Trophoblast cell (in vitro differentiated cells and primary cell): ENCODE results near the gene RHAG.
A peak's percentile ranks its signal among the peaks of the same experiment; 100 is the strongest.

Experiments used
- DNase-seq, 2 donors: peaks; one replicate each; pipeline ENCODE4 v3.0.0-alpha.2; 2016
- H2AFZ ChIP-seq: 2 replicates; pipeline ENCODE4 v1.6.1; 2013; ENCODE audit warnings: low read length, moderate library complexity, mild to moderate bottlenecking; ENCODE audit not compliant: insufficient read depth, poor library complexity
- H2AK5ac ChIP-seq: 2 replicates; pipeline ENCODE4 v1.6.1; 2013; ENCODE audit warnings: mild to moderate bottlenecking, low read length
- H2BK120ac ChIP-seq: 2 replicates; pipeline ENCODE4 v1.6.1; 2013; ENCODE audit warnings: low read length, mild to moderate bottlenecking, moderate library complexity; ENCODE audit not compliant: insufficient read depth, poor library complexity
- H2BK12ac ChIP-seq: 2 replicates; pipeline ENCODE4 v1.6.1; 2013; ENCODE audit warnings: mild to moderate bottlenecking, low read length, moderate library complexity
- H2BK5ac ChIP-seq: 2 replicates; pipeline ENCODE4 v1.6.1; 2013; ENCODE audit warnings: low read length, low read depth, moderate library complexity, mild to moderate bottlenecking; ENCODE audit not compliant: poor library complexity
- H3K14ac ChIP-seq: 2 replicates; pipeline ENCODE4 v1.6.1; 2013; ENCODE audit warnings: mild to moderate bottlenecking, low read length
- H3K18ac ChIP-seq: 2 replicates; pipeline ENCODE4 v1.6.1; 2013; ENCODE audit warnings: mild to moderate bottlenecking, low read length
- H3K23ac ChIP-seq: 2 replicates; pipeline ENCODE4 v1.6.1; 2013; ENCODE audit warnings: low read length
- H3K27ac ChIP-seq: 2 replicates; pipeline ENCODE4 v1.5.1; 2013; ENCODE audit warnings: low read depth, mild to moderate bottlenecking, inconsistent platforms, low read length, moderate library complexity
- H3K27me3 ChIP-seq: 2 replicates; pipeline ENCODE4 v1.6.1; 2013; ENCODE audit warnings: inconsistent platforms, mild to moderate bottlenecking, low read length, moderate library complexity; ENCODE audit not compliant: insufficient read depth
- H3K36me3 ChIP-seq, 2 experiments: 1 replicate in 1 of 2; 2 replicates in 1 of 2; pipeline ENCODE4 v1.6.1; 2013; ENCODE audit warnings: low read length in 2 of 2, mild to moderate bottlenecking in 2 of 2, moderate library complexity in 1 of 2; ENCODE audit not compliant: insufficient read depth in 2 of 2, control insufficient read depth in 1 of 2
- H3K4ac ChIP-seq: 2 replicates; pipeline ENCODE4 v1.6.1; 2013; ENCODE audit warnings: low read depth, mild to moderate bottlenecking, low read length, moderate library complexity
- H3K4me1 ChIP-seq, 2 experiments: 1 replicate in 1 of 2; 2 replicates in 1 of 2; pipeline ENCODE4 v1.6.1; 2013; ENCODE audit warnings: low read length in 2 of 2, mild to moderate bottlenecking in 2 of 2, moderate library complexity in 1 of 2; ENCODE audit not compliant: insufficient read depth in 2 of 2, control insufficient read depth in 1 of 2
- H3K4me2 ChIP-seq: 2 replicates; pipeline ENCODE4 v1.6.1; 2013; ENCODE audit warnings: inconsistent platforms, mild to moderate bottlenecking, low read length, moderate library complexity
- H3K4me3 ChIP-seq: 2 replicates; pipeline ENCODE4 v1.5.1; 2013; ENCODE audit warnings: mild to moderate bottlenecking, low read depth, low read length, inconsistent platforms
- H3K79me1 ChIP-seq: one replicate; pipeline ENCODE4 v1.6.1; 2013; ENCODE audit warnings: low read length
- H3K79me2 ChIP-seq: 2 replicates; pipeline ENCODE4 v1.6.1; 2013; ENCODE audit warnings: low read length, mild to moderate bottlenecking; ENCODE audit not compliant: control insufficient read depth, insufficient read depth, poor library complexity
- H3K9ac ChIP-seq: 2 replicates; pipeline ENCODE4 v1.6.1; 2013; ENCODE audit warnings: mild to moderate bottlenecking, low read length
- H3K9me3 ChIP-seq: 2 replicates; pipeline ENCODE4 v1.6.1; 2013; ENCODE audit warnings: low read depth, mild to moderate bottlenecking, control low read depth, inconsistent platforms, low read length; ENCODE audit not compliant: insufficient read depth
- H4K12ac ChIP-seq: 2 replicates; pipeline ENCODE4 v1.6.1; 2013; ENCODE audit warnings: low read depth, mild to moderate bottlenecking, low read length, moderate library complexity
- H4K8ac ChIP-seq: 2 replicates; pipeline ENCODE4 v1.6.1; 2013; ENCODE audit warnings: low read depth, mild to moderate bottlenecking, low read length, moderate library complexity
- H4K91ac ChIP-seq: one replicate; pipeline ENCODE4 v1.6.1; 2013; ENCODE audit warnings: low read depth, mild to moderate bottlenecking, low read length, moderate library complexity
- WGBS: extraction: QIAGEN DNeasy Blood & Tissue Kit; methylation state at CpG from one replicate; pipeline ENCODE4 v1.1.7; 2013; ENCODE audit warnings: missing lambda C conversion rate; ENCODE audit not compliant: insufficient read length, insufficient coverage; ENCODE audit errors: extremely low coverage; 5-methylcytosine and 5-hydroxymethylcytosine counted together

RHAG gene

GRCh38 chr6:49558238-49558637, 78.4 kb downstream of the RHAG start:
- DNase-seq: no peak
- Histone ChIP-seq H3K9ac (no peak overlapping the region), H2BK120ac (no peak overlapping the region), H3K4me3 (no peak overlapping the region), H3K4me1 (no peaks in the 10 kb centered on the region), H4K8ac (no peak overlapping the region), H2AFZ (no peak overlapping the region), H3K9me3 (no peaks in the 10 kb centered on the region), H2AK5ac (no peak overlapping the region), H3K18ac (no peak overlapping the region), H3K4ac (no peak overlapping the region), H2BK12ac (no peak overlapping the region), H3K27ac (no peak overlapping the region), H3K4me2 (no peak overlapping the region), H3K79me2 (no peaks in the 10 kb centered on the region), H3K36me3 (no peaks in the 10 kb centered on the region), H4K91ac (no peak overlapping the region), H3K23ac (no peak overlapping the region), H2BK5ac (no peak overlapping the region), H3K79me1 (no peaks in the 10 kb centered on the region), H3K14ac (no peak overlapping the region), H3K27me3 (no peaks in the 10 kb centered on the region), H4K12ac (no peak overlapping the region)

GRCh38 chr6:49557177-49557576, 79.5 kb downstream of the RHAG start:
- WGBS: no CpG with 5 or more reads among the region's 3 CpGs
- H3K9ac ChIP-seq: no peak overlapping the region
- H4K91ac ChIP-seq: no peak overlapping the region
- H2BK5ac ChIP-seq: no peak overlapping the region
- H4K8ac ChIP-seq: no peak overlapping the region
- DNase-seq: no peak
- no peaks in the 10 kb centered on the region for H3K79me1 ChIP-seq
- H3K23ac ChIP-seq: no peak overlapping the region
- H3K9me3 ChIP-seq: no peaks in the 10 kb centered on the region
- H3K27me3 ChIP-seq: no peaks in the 10 kb centered on the region
- no peaks in the 10 kb centered on the region for H3K79me2 ChIP-seq
- no peak overlapping the region for H4K12ac ChIP-seq
- no peaks in the 10 kb centered on the region for H3K36me3 ChIP-seq
- no peak overlapping the region for H2AK5ac ChIP-seq
- no peak overlapping the region for H3K4me3 ChIP-seq
- H2AFZ ChIP-seq: no peak overlapping the region
- no peak overlapping the region for H3K18ac ChIP-seq
- no peak overlapping the region for H3K27ac ChIP-seq
- H3K14ac ChIP-seq: no peak overlapping the region
- no peak overlapping the region for H3K4ac ChIP-seq
- no peak overlapping the region for H2BK12ac ChIP-seq
- H3K4me2 ChIP-seq: no peak overlapping the region
- no peaks in the 10 kb centered on the region for H3K4me1 ChIP-seq
- H2BK120ac ChIP-seq: no peak overlapping the region

- no peak overlapping the region for H2AK5ac ChIP-seq
- no peak overlapping the region for H4K8ac ChIP-seq
Observed at GRCh38 chr6:49556429-49556837, 80.2 kb downstream of the RHAG start.

GRCh38 chr6:49555951-49556350, 80.7 kb downstream of the RHAG start:
- Histone ChIP-seq H2BK5ac (no peak overlapping the region), H3K27ac (no peak overlapping the region), H3K18ac (no peak overlapping the region), H3K4me3 (no peak overlapping the region), H2AFZ (no peak overlapping the region), H3K4me2 (no peak overlapping the region), H4K12ac (no peak overlapping the region), H4K91ac (no peak overlapping the region), H4K8ac (no peak overlapping the region), H3K23ac (no peak overlapping the region), H3K27me3 (no peaks in the 10 kb centered on the region), H3K36me3 (no peaks in the 10 kb centered on the region), H3K9ac (no peak overlapping the region), H2BK12ac (no peak overlapping the region), H2BK120ac (no peak overlapping the region), H3K14ac (no peak overlapping the region), H3K79me1 (no peaks in the 10 kb centered on the region), H3K9me3 (peaks cover 2% of the 10 kb centered on the region), H2AK5ac (no peak overlapping the region), H3K4ac (no peak overlapping the region), H3K79me2 (no peaks in the 10 kb centered on the region), H3K4me1 (peaks cover 0 to 4% of the 10 kb centered on the region in 2 experiments)
- no CpG with 5 or more reads among the region's 4 CpGs for WGBS
- DNase-seq: no peak

More at GRCh38 chr6:49556429-49556837, 80.2 kb downstream of the RHAG start:
- Histone ChIP-seq H2BK5ac (no peak overlapping the region), H3K14ac (no peak overlapping the region), H3K36me3 (no peaks in the 10 kb centered on the region), H3K4ac (no peak overlapping the region), H3K9ac (no peak overlapping the region), H3K9me3 (no peaks in the 10 kb centered on the region), H3K27me3 (no peaks in the 10 kb centered on the region), H3K4me1 (no peaks in the 10 kb centered on the region), H2BK120ac (no peak overlapping the region), H4K12ac (no peak overlapping the region), H4K91ac (no peak overlapping the region), H2AFZ (no peak overlapping the region), H3K79me1 (no peaks in the 10 kb centered on the region), H3K4me2 (no peak overlapping the region), H3K79me2 (no peaks in the 10 kb centered on the region), H3K27ac (no peak overlapping the region), H2BK12ac (no peak overlapping the region), H3K18ac (no peak overlapping the region), H3K4me3 (no peak overlapping the region), H3K23ac (no peak overlapping the region)
- peak; percentile 42 to 74 for DNase-seq
